ENCODE results near the gene HDAC11.

The HDAC11 gene

GRCh38 chr3:13451301-13451673, 28.8 kb upstream of the HDAC11 start:
- H3K79me2 ChIP-seq (ENCODE audit: low read length) = no peaks in the 10 kb centered on the region
- H3K4me1 ChIP-seq (ENCODE audit: low read length) = no peaks in the 10 kb centered on the region; the same call in 1 of the 2 replicates
- H4K20me1 ChIP-seq (ENCODE audit: insufficient read depth, low read length) = no peaks in the 10 kb centered on the region
- H2AFZ ChIP-seq (ENCODE audit: low read length) = peak overlapping the region; percentile 80
- DNase-seq = peak; percentile 14
- H3K9me2 ChIP-seq (replicated peaks; ENCODE audit: insufficient read depth, low read length) = no peaks in the 10 kb centered on the region
- peak overlapping the region; percentile 62 for H3K4me3 ChIP-seq (ENCODE audit: low read length)
- H3K9ac ChIP-seq (ENCODE audit: low read length) = peak overlapping the region; percentile 66
- H3K36me3 ChIP-seq (replicated peaks; ENCODE audit: insufficient read depth, low read length) = no peaks in the 10 kb centered on the region
- H3K9me3 ChIP-seq (replicated peaks; ENCODE audit: insufficient read depth, low read length) = no peaks in the 10 kb centered on the region
- peak overlapping the region; percentile 98; the same call in 1 of the 2 replicates for H3K27ac ChIP-seq (ENCODE audit: low read length)
- no peaks in the 10 kb centered on the region for H3K27me3 ChIP-seq (replicated peaks; ENCODE audit: insufficient read depth, low read length)
- peak overlapping the region; percentile 93 for H3K4me2 ChIP-seq (ENCODE audit: low read depth, low read length)
- H3F3A ChIP-seq (ENCODE audit: insufficient read depth, low read length) = peaks cover 13% of the 10 kb centered on the region
- TF ChIP-seq CTCF (IDR thresholded peaks at IDR 0.05; ENCODE audit: low read length) (no peak), EZH2 (optimal IDR thresholded peaks at IDR 0.05; ENCODE audit: low read depth, low read length) (no peak), EZH2phosphoT487 (IDR thresholded peaks at IDR 0.05; ENCODE audit: low read length) (no peak)

GRCh38 chr3:13452490-13453335, 27.4 kb upstream of the HDAC11 start:
- no peaks in the 10 kb centered on the region for H3K36me3 ChIP-seq (replicated peaks; ENCODE audit: insufficient read depth, low read length)
- peak overlapping the region; percentile 62 for H3K4me3 ChIP-seq (ENCODE audit: low read length)
- H3K9me2 ChIP-seq (replicated peaks; ENCODE audit: insufficient read depth, low read length) = no peaks in the 10 kb centered on the region
- H3K27ac ChIP-seq (ENCODE audit: low read length) = peak overlapping the region; percentile 98
- H3K79me2 ChIP-seq (ENCODE audit: low read length) = no peaks in the 10 kb centered on the region
- peak overlapping the region; percentile 15 for H2AFZ ChIP-seq (ENCODE audit: low read length)
- peak overlapping the region; percentile 77 for H3K9ac ChIP-seq (ENCODE audit: low read length)
- H3K4me1 ChIP-seq (ENCODE audit: low read length) = no peaks in the 10 kb centered on the region; the same call in 1 of the 2 replicates
- peak; percentile 74 for DNase-seq
- H3K4me2 ChIP-seq (ENCODE audit: low read depth, low read length) = peak overlapping the region; percentile 58
- H3K27me3 ChIP-seq (replicated peaks; ENCODE audit: insufficient read depth, low read length) = no peaks in the 10 kb centered on the region
- TF ChIP-seq CTCF (IDR thresholded peaks at IDR 0.05; ENCODE audit: low read length) (peak; percentile 62), EZH2 (optimal IDR thresholded peaks at IDR 0.05; ENCODE audit: low read depth, low read length) (no peak)
- no peaks in the 10 kb centered on the region for H4K20me1 ChIP-seq (ENCODE audit: insufficient read depth, low read length)
- H3K9me3 ChIP-seq (replicated peaks; ENCODE audit: insufficient read depth, low read length) = no peaks in the 10 kb centered on the region
- peaks cover 13% of the 10 kb centered on the region for H3F3A ChIP-seq (ENCODE audit: insufficient read depth, low read length)

- H3K79me2 ChIP-seq (ENCODE audit: low read length) = no peaks in the 10 kb centered on the region
- peaks cover 13% of the 10 kb centered on the region for H3F3A ChIP-seq (ENCODE audit: insufficient read depth, low read length)
- no peak overlapping the region for H3K27ac ChIP-seq (ENCODE audit: low read length)
- H3K36me3 ChIP-seq (replicated peaks; ENCODE audit: insufficient read depth, low read length) = no peaks in the 10 kb centered on the region
- H4K20me1 ChIP-seq (ENCODE audit: insufficient read depth, low read length) = no peaks in the 10 kb centered on the region
- no peak overlapping the region for H3K9ac ChIP-seq (ENCODE audit: low read length)
- no peak overlapping the region for H2AFZ ChIP-seq (ENCODE audit: low read length)
- no peak overlapping the region for H3K4me3 ChIP-seq (ENCODE audit: low read length)
- no peak overlapping the region for H3K4me2 ChIP-seq (ENCODE audit: low read depth, low read length)
- no peaks in the 10 kb centered on the region for H3K27me3 ChIP-seq (replicated peaks; ENCODE audit: insufficient read depth, low read length)
- no peaks in the 10 kb centered on the region; the same call in 1 of the 2 replicates for H3K4me1 ChIP-seq (ENCODE audit: low read length)
- no peaks in the 10 kb centered on the region for H3K9me2 ChIP-seq (replicated peaks; ENCODE audit: insufficient read depth, low read length)
- H3K9me3 ChIP-seq (replicated peaks; ENCODE audit: insufficient read depth, low read length) = no peaks in the 10 kb centered on the region
- TF ChIP-seq EZH2 (optimal IDR thresholded peaks at IDR 0.05; ENCODE audit: low read depth, low read length) (no peak), CTCF (IDR thresholded peaks at IDR 0.05; ENCODE audit: low read length) (no peak), EZH2phosphoT487 (IDR thresholded peaks at IDR 0.05; ENCODE audit: low read length) (no peak)
- no peak for DNase-seq
These were observed 24.5 kb upstream of the HDAC11 start for GRCh38 chr3:13455644-13456043.

Data from MM.1S (cell line).